ENCODE measurements around the gene AMIGO2.
"Not testable (repeated sequence)": the region's sequence is repeated elsewhere in the genome, so short reads cannot be mapped to it uniquely, and the experiment has no call there.

Gene AMIGO2

DNA sequence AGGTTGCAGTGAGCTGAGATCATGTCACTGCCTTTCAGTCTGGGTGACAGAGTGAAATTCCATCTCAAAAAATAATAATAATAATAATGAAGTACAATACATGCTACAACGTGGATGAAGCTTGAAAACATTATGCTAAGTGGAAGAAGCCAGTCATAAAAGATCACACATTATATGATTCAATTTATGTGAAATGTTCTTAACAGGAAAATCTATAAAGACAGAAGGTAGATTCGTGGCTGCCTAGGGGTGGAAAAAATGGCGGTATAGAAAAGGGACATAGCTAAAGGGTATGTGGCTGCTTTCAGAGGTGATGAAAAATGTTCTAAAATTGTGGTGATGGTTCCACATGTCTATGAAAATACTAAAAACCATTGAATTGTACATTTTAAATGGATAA, 41.0 kb upstream of the AMIGO2 start:
- no peaks in the 10 kb centered on the region for H3K4me1 ChIP-seq (ENCODE audit: control insufficient read depth, insufficient read depth, low read length)
- no peaks in the 10 kb centered on the region for H3K9me3 ChIP-seq (ENCODE audit: control insufficient read depth, insufficient read depth, low read depth, low read length)
- H3K4me3 ChIP-seq (ENCODE audit: low read depth, low read length) = no peak overlapping the region
- H3K27ac ChIP-seq (ENCODE audit: extremely low read depth, low read depth, low read length) = no peak overlapping the region
- ChIA-PET POLR2A (no interaction called here), CTCF (interaction anchor here (2.0 kb wide), 1 partner anchor 49 kb away, joined by 7 read pairs; no protein-coding TSS in a partner anchor)
- TF ChIP-seq YY1 (tag by site-specific recombination; IDR thresholded peaks at IDR 0.05) = no peak
- TF ChIP-seq ZNF600 (tag by site-specific recombination; IDR thresholded peaks at IDR 0.05) = no peak
- TF ChIP-seq ZNF585B (tag by site-specific recombination; IDR thresholded peaks at IDR 0.05) = no peak
- no peak for TF ChIP-seq ZNF433 (tag by site-specific recombination; IDR thresholded peaks at IDR 0.05; ENCODE audit: low read depth)
- no peak for TF ChIP-seq ZNF248 (tag by site-specific recombination; IDR thresholded peaks at IDR 0.05)
- no peak for TF ChIP-seq OSR2 (tag by site-specific recombination; IDR thresholded peaks at IDR 0.05)
- no peak for TF ChIP-seq ZNF792 (tag by site-specific recombination; IDR thresholded peaks at IDR 0.05)
- no peak for TF ChIP-seq GFI1B (tag by site-specific recombination; IDR thresholded peaks at IDR 0.05)
- no peaks in the 10 kb centered on the region for H3K36me3 ChIP-seq (ENCODE audit: control insufficient read depth in 2 of 2, insufficient read depth in 1 of 2, low read length in 2 of 2)

DNA sequence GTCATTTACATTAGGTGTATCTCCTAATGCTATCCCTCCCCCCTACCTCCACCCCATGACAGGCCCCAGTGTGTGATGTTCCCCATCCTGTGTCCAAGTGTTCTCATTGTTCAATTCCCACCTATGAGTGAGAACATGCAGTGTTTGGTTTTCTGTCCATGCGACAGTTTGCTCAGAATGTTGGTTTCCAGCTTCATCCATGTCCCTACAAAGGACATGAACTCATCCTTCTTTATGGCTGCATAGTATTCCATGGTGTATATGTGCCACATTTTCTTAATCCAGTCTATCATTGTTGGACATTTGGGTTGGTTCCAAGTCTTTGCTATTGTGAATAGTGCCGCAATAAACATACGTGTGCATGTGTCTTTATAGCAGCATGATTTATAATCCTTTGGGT, 37.5 kb upstream of the AMIGO2 start:
- H3K36me3 ChIP-seq (ENCODE audit: control insufficient read depth in 2 of 2, insufficient read depth in 1 of 2, low read length in 2 of 2); POLR2A ChIA-PET; H3K9me3 ChIP-seq (ENCODE audit: control insufficient read depth, insufficient read depth, low read depth, low read length); H3K4me3 ChIP-seq (ENCODE audit: low read depth, low read length); CTCF ChIA-PET; H3K4me1 ChIP-seq (ENCODE audit: control insufficient read depth, insufficient read depth, low read length); H3K27ac ChIP-seq (ENCODE audit: extremely low read depth, low read depth, low read length): not testable (repeated sequence)
- TF ChIP-seq ZNF146 (tag by site-specific recombination; IDR thresholded peaks at IDR 0.05) (peak; percentile 92), ZNF580 (tag by site-specific recombination; IDR thresholded peaks at IDR 0.05) (0 out of 2 replicates have a peak, but pooled peaks have one; percentile 15)

DNA sequence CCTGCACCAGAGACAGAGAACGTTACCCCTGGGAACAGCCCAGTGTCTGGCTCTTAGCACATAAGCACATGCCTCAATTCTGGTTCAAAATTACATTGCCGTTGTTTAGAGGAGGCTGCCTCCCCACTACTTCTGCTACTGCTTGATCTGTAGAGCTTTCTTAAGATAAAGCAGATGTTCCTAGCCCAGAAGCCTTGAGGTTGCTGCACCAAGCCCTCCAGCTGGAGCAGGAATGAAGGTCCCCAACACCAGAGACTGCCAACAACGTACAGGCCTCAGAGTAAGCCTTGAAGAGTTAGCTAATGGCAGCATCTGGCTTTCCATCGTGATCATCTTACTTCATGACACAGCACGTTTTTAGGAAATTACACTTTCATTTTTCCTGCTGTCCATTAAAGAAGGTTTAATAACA, 34.7 kb upstream of the AMIGO2 start:
- POLR2A ChIA-PET = no interaction called here
- H3K27ac ChIP-seq (ENCODE audit: extremely low read depth, low read depth, low read length) = no peak overlapping the region
- no peaks in the 10 kb centered on the region for H3K9me3 ChIP-seq (ENCODE audit: control insufficient read depth, insufficient read depth, low read depth, low read length)
- H3K4me1 ChIP-seq (ENCODE audit: control insufficient read depth, insufficient read depth, low read length) = no peaks in the 10 kb centered on the region
- no peaks in the 10 kb centered on the region for H3K36me3 ChIP-seq (ENCODE audit: control insufficient read depth in 2 of 2, insufficient read depth in 1 of 2, low read length in 2 of 2)
- no peak overlapping the region for H3K4me3 ChIP-seq (ENCODE audit: low read depth, low read length)
- CTCF ChIA-PET = no interaction called here
- TF ChIP-seq KLF7 (tag by site-specific recombination; IDR thresholded peaks at IDR 0.05; ENCODE audit: borderline replicate concordance) = no peak
- no peak for TF ChIP-seq KLF16 (tag by site-specific recombination; IDR thresholded peaks at IDR 0.05)
- no peak for TF ChIP-seq BCL11B (tag by site-specific recombination; IDR thresholded peaks at IDR 0.05; ENCODE audit: low read depth)
- TF ChIP-seq, protein P1, sequence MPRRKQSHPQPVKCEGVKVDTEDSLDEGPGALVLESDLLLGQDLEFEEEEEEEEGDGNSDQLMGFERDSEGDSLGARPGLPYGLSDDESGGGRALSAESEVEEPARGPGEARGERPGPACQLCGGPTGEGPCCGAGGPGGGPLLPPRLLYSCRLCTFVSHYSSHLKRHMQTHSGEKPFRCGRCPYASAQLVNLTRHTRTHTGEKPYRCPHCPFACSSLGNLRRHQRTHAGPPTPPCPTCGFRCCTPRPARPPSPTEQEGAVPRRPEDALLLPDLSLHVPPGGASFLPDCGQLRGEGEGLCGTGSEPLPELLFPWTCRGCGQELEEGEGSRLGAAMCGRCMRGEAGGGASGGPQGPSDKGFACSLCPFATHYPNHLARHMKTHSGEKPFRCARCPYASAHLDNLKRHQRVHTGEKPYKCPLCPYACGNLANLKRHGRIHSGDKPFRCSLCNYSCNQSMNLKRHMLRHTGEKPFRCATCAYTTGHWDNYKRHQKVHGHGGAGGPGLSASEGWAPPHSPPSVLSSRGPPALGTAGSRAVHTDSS (tag by site-specific recombination; IDR thresholded peaks at IDR 0.05) = no peak
- TF ChIP-seq ZNF837 (tag by site-specific recombination; IDR thresholded peaks at IDR 0.05) = no peak
- no peak for TF ChIP-seq ZNF391 (tag by site-specific recombination; IDR thresholded peaks at IDR 0.05; ENCODE audit: borderline replicate concordance, low read depth)
- TF ChIP-seq ZNF623 (tag by site-specific recombination; IDR thresholded peaks at IDR 0.05) = no peak
- TF ChIP-seq TSHZ1 (tag by site-specific recombination; IDR thresholded peaks at IDR 0.05; ENCODE audit: borderline replicate concordance) = no peak
- no peak for TF ChIP-seq ZNF514 (tag by site-specific recombination; IDR thresholded peaks at IDR 0.05)
- no peak for TF ChIP-seq ZNF214 (tag by site-specific recombination; IDR thresholded peaks at IDR 0.05; ENCODE audit: borderline replicate concordance)
- TF ChIP-seq ZBTB7A (tag by site-specific recombination; IDR thresholded peaks at IDR 0.05; ENCODE audit: low read depth) = no peak
- TF ChIP-seq, protein P2, sequence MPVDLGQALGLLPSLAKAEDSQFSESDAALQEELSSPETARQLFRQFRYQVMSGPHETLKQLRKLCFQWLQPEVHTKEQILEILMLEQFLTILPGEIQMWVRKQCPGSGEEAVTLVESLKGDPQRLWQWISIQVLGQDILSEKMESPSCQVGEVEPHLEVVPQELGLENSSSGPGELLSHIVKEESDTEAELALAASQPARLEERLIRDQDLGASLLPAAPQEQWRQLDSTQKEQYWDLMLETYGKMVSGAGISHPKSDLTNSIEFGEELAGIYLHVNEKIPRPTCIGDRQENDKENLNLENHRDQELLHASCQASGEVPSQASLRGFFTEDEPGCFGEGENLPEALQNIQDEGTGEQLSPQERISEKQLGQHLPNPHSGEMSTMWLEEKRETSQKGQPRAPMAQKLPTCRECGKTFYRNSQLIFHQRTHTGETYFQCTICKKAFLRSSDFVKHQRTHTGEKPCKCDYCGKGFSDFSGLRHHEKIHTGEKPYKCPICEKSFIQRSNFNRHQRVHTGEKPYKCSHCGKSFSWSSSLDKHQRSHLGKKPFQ (tag by site-specific recombination; IDR thresholded peaks at IDR 0.05) = no peak
- TF ChIP-seq ZNF324 (tag by site-specific recombination; IDR thresholded peaks at IDR 0.05) = no peak
- no peak for TF ChIP-seq ZNF37A (tag by site-specific recombination; IDR thresholded peaks at IDR 0.05)

Measured in HEK293 (cell line).